ENCODE data around the gene AFTPH. TPM values are rescaled to one million over a fixed set of nuclear protein-coding genes. Genes with fewer than 3 reads are reported as not detected.

The AFTPH gene
- polyA plus RNA-seq, 2 of the 4 experiments (the other 2 are of a cell fraction) = 24.0 to 51.4 TPM

GRCh38 chr2:64607381-64608304 is 83.5 kb downstream of the AFTPH start:
- DNase-seq (ENCODE audit: low read depth in 1 of 2, low spot score in 1 of 2) (no peak), FAIRE-seq (no peak), ATAC-seq (no peak)
- Histone ChIP-seq H3K27ac (no peak overlapping the region), H3K9me3 (no peaks in the 10 kb centered on the region; the same call in 2 of the 3 replicates), H3K4me1 (0 out of 3 replicates have a peak, but pooled peaks cover 4% of the 10 kb centered on the region), H3K4me3 (no peak overlapping the region), H3K4me2 (no peak overlapping the region)
- WGBS (ENCODE audit: missing lambda C conversion rate) = 87% methylated on average over 18 of the region's 18 CpGs
- TF ChIP-seq HOXA7 (CRISPR knock-in tag; IDR thresholded peaks at IDR 0.05) = no peak
- TF ChIP-seq, protein P1, sequence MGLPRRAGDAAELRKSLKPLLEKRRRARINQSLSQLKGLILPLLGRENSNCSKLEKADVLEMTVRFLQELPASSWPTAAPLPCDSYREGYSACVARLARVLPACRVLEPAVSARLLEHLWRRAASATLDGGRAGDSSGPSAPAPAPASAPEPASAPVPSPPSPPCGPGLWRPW (IDR thresholded peaks at IDR 0.05) = no peak
- no peak for TF ChIP-seq RARB (CRISPR knock-in tag; IDR thresholded peaks at IDR 0.05)
- no peak for TF ChIP-seq FOSL2 (IDR thresholded peaks at IDR 0.05)
- TF ChIP-seq FOSL2 (CRISPR knock-in tag; IDR thresholded peaks at IDR 0.05) = no peak
- TF ChIP-seq, protein P2, sequence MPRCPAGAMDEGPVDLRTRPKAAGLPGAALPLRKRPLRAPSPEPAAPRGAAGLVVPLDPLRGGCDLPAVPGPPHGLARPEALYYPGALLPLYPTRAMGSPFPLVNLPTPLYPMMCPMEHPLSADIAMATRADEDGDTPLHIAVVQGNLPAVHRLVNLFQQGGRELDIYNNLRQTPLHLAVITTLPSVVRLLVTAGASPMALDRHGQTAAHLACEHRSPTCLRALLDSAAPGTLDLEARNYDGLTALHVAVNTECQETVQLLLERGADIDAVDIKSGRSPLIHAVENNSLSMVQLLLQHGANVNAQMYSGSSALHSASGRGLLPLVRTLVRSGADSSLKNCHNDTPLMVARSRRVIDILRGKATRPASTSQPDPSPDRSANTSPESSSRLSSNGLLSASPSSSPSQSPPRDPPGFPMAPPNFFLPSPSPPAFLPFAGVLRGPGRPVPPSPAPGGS (IDR thresholded peaks at IDR 0.05) = no peak
- ChIA-PET POLR2A (interaction anchor here (3.3 kb wide), 1 partner anchor 37 kb away, joined by 28 read pairs; no protein-coding TSS in a partner anchor), CTCF (interaction anchor here (0.6 to 5.6 kb wide), 19 partner anchors 10 to 427 kb away, joined by 3 to 69 read pairs (median 10); partner anchors contain the start of gene SERTAD2)

DNA sequence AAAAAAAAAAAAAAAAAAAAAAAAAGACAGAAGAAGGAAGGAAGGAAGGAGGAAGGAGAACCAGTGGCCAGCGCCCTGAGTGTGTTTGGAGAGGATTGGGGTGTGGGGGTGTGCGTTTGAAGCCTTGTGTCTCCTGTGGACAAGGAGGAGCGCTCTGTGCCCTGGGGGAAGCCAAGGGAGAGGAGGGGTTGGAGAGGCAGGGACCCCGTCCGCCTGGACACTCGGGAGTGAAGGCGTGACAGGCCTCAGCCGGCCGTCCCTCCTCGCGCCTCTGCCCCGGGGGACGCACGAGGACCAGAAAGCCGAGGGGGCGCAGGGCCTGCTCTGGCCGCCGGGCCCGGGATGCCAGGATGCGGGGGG is 84.7 kb downstream of the AFTPH start:
- Histone ChIP-seq H3K4me3 (peak overlapping the region; percentile 55), H3K4me2 (peak overlapping the region; percentile 94), H3K4me1 (0 out of 3 replicates have a peak, but pooled peaks cover 4% of the 10 kb centered on the region), H3K9me3 (no peaks in the 10 kb centered on the region; the same call in 2 of the 3 replicates), H3K27ac (peak overlapping the region; percentile 85 to 97)
- DNase-seq (ENCODE audit: low read depth in 1 of 2, low spot score in 1 of 2) = no peak
- no peak for TF ChIP-seq EHMT2 (IDR thresholded peaks at IDR 0.05; ENCODE audit: low read depth)
- no peak for TF ChIP-seq NFE2L2 (conservative IDR thresholded peaks at IDR 0.05; ENCODE audit: low read length)
- TF ChIP-seq, protein P3, sequence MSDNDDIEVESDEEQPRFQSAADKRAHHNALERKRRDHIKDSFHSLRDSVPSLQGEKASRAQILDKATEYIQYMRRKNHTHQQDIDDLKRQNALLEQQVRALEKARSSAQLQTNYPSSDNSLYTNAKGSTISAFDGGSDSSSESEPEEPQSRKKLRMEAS (IDR thresholded peaks at IDR 0.05) = peak; percentile 81
- TF ChIP-seq, protein P4, sequence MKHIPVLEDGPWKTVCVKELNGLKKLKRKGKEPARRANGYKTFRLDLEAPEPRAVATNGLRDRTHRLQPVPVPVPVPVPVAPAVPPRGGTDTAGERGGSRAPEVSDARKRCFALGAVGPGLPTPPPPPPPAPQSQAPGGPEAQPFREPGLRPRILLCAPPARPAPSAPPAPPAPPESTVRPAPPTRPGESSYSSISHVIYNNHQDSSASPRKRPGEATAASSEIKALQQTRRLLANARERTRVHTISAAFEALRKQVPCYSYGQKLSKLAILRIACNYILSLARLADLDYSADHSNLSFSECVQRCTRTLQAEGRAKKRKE (CRISPR knock-in tag; IDR thresholded peaks at IDR 0.05; ENCODE audit: low read depth) = 0 out of 2 replicates have a peak, but pooled peaks have one; percentile 35
- TF ChIP-seq E2F6 (IDR thresholded peaks at IDR 0.05; ENCODE audit: borderline replicate concordance, low read depth) = peak; percentile 86
- TF ChIP-seq, protein P2 (IDR thresholded peaks at IDR 0.05) = no peak
- ATAC-seq = peak; percentile 69 to 73
- ChIA-PET POLR2A (interaction anchor here (0.7 to 3.3 kb wide), 12 partner anchors 9 to 258 kb away, joined by 3 to 28 read pairs (median 4); partner anchors contain the start of gene SERTAD2), CTCF (interaction anchor here (0.6 to 5.6 kb wide), 37 partner anchors 11 to 578 kb away, joined by 3 to 69 read pairs (median 4); partner anchors contain the start of gene SERTAD2)
- WGBS (ENCODE audit: missing lambda C conversion rate) = 17% methylated on average over 13 of the region's 20 CpGs
- no peak for FAIRE-seq

DNA sequence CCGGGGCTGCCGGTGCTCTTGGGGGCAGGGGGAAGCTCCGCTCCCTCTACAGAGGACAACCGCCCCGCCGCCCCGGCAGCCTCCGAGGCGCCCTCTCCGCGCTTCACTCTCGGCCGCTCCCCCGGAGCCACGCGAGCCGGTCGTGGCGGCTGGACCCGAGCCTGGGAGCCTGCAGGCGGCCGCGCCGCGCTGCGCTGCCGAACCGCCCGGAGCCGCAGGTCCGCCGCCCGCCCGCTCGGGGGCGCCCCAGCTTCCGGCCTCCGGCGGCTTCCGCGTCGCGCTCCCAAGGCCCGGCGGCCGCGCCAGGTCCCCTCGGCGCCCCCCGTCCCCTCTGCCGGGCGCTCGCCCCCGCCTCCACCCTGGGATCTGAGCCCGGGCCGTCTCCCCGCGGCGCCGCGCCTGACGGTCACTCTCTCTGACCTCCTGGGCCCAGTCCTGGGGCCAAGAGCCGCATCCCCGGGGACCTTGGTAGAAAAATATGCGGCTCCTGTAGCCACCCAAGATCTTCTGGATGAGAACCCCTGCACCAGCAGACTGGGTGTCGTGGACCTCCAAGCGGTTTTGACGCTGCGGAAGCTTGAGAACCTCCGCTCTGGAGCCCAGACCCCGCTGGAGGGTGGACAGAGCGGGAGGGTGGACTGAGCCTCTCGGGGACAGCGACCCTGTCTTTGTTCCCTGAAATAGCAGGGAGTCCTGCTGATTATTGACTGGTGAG is 85.3 kb downstream of the AFTPH start:
- Histone ChIP-seq H3K4me2 (peak overlapping the region; percentile 94), H3K4me1 (0 out of 3 replicates have a peak, but pooled peaks cover 4% of the 10 kb centered on the region), H3K9me3 (no peaks in the 10 kb centered on the region; the same call in 2 of the 3 replicates), H3K27ac (peak overlapping the region; percentile 85 to 97), H3K4me3 (peak overlapping the region; percentile 55)
- POLR2A ChIA-PET = interaction anchor here (0.7 to 3.3 kb wide), 12 partner anchors 9 to 257 kb away, joined by 3 to 28 read pairs (median 4); partner anchors contain the start of gene SERTAD2
- FAIRE-seq = no peak
- peak; percentile 90 for ATAC-seq
- peak; percentile 80 to 88 for DNase-seq (ENCODE audit: low read depth in 1 of 2, low spot score in 1 of 2)
- CTCF ChIA-PET = interaction anchor here (0.6 to 5.6 kb wide), 40 partner anchors 10 to 578 kb away, joined by 3 to 69 read pairs (median 4); partner anchors contain the start of gene SERTAD2
- 26% methylated on average over 8 of the region's 74 CpGs for WGBS (ENCODE audit: missing lambda C conversion rate)
- no peak for TF ChIP-seq RFX5 (IDR thresholded peaks at IDR 0.05)
- no peak for TF ChIP-seq RNF2 (IDR thresholded peaks at IDR 0.05; ENCODE audit: borderline replicate concordance, low read depth)
- TF ChIP-seq, protein P5, sequence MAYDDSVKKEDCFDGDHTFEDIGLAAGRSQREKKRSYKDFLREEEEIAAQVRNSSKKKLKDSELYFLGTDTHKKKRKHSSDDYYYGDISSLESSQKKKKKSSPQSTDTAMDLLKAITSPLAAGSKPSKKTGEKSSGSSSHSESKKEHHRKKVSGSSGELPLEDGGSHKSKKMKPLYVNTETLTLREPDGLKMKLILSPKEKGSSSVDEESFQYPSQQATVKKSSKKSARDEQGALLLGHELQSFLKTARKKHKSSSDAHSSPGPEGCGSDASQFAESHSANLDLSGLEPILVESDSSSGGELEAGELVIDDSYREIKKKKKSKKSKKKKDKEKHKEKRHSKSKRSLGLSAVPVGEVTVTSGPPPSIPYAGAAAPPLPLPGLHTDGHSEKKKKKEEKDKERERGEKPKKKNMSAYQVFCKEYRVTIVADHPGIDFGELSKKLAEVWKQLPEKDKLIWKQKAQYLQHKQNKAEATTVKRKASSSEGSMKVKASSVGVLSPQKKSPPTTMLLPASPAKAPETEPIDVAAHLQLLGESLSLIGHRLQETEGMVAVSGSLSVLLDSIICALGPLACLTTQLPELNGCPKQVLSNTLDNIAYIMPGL (CRISPR knock-in tag; IDR thresholded peaks at IDR 0.05; ENCODE audit: borderline replicate concordance) = no peak
- TF ChIP-seq, protein P3 (IDR thresholded peaks at IDR 0.05) = peak; percentile 60; the same call in 1 of the 2 replicates
- peak; percentile 92 for TF ChIP-seq CTCF (IDR thresholded peaks at IDR 0.05)
- TF ChIP-seq HOXB13 (CRISPR knock-in tag; IDR thresholded peaks at IDR 0.05; ENCODE audit: low read depth) = no peak
- no peak for TF ChIP-seq GATA3 (IDR thresholded peaks at IDR 0.05; ENCODE audit: borderline replicate concordance)
- TF ChIP-seq RAD21 (conservative IDR thresholded peaks at IDR 0.05 in 1 of 2, IDR thresholded peaks at IDR 0.05 in 1 of 2) = peak; percentile 6 to 65; a peak in 3 of 5 replicates

Data from A549 (cell line).